ENCODE measurements around the gene CLDN16.
A peak's percentile ranks its signal among the peaks of the same experiment; 100 is the strongest.

The CLDN16 gene

GRCh38 chr3:190432216-190432615, 44.3 kb downstream of the CLDN16 start:
- no peak for DNase-seq (ENCODE audit: low read depth, low spot score)
- peak overlapping the region; percentile 43 for H3K27ac ChIP-seq

GRCh38 chr3:190433626-190434025, 45.7 kb downstream of the CLDN16 start:
- no peak for DNase-seq (ENCODE audit: low read depth, low spot score)
- H3K27ac ChIP-seq: no peak overlapping the region

- no peak for DNase-seq (ENCODE audit: low read depth, low spot score)
- no peak overlapping the region for H3K27ac ChIP-seq
Observed at GRCh38 chr3:190435618-190436017, 47.7 kb downstream of the CLDN16 start.

- H3K27ac ChIP-seq: no peak overlapping the region
- DNase-seq (ENCODE audit: low read depth, low spot score): no peak
Observed at GRCh38 chr3:190436331-190436730, 48.4 kb downstream of the CLDN16 start.

- DNase-seq (ENCODE audit: low read depth, low spot score): no peak
- H3K27ac ChIP-seq: no peak overlapping the region
Observed at GRCh38 chr3:190442240-190442639, 54.3 kb downstream of the CLDN16 start.

- no peak overlapping the region for H3K27ac ChIP-seq
- DNase-seq (ENCODE audit: low read depth, low spot score): no peak
Observed at GRCh38 chr3:190443257-190443656, 55.3 kb downstream of the CLDN16 start.

- DNase-seq (ENCODE audit: low read depth, low spot score): no peak
- H3K27ac ChIP-seq: no peak overlapping the region
Observed at GRCh38 chr3:190444006-190444405, 56.0 kb downstream of the CLDN16 start.

GRCh38 chr3:190444576-190445145, 56.7 kb downstream of the CLDN16 start:
- no peak for DNase-seq (ENCODE audit: low read depth, low spot score)
- no peak overlapping the region for H3K27ac ChIP-seq

- no peak for DNase-seq (ENCODE audit: low read depth, low spot score)
- no peak overlapping the region for H3K27ac ChIP-seq
Observed at GRCh38 chr3:190446573-190447279, 58.8 kb downstream of the CLDN16 start.

- no peak for DNase-seq (ENCODE audit: low read depth, low spot score)
- no peak overlapping the region for H3K27ac ChIP-seq
Observed at GRCh38 chr3:190448256-190448655, 60.3 kb downstream of the CLDN16 start.

GRCh38 chr3:190449801-190450200, 61.8 kb downstream of the CLDN16 start, which contains the start of gene TMEM207:
TMEM207 (minus strand) TSS chr3:190449901; CDS start chr3:190449809, 92 bp downstream.
- DNase-seq (ENCODE audit: low read depth, low spot score): no peak
- no peak within 1 kb of the TSS for H3K27ac ChIP-seq

- no peak for DNase-seq (ENCODE audit: low read depth, low spot score)
- no peak overlapping the region for H3K27ac ChIP-seq
Observed at GRCh38 chr3:190455828-190456227, 67.9 kb downstream of the CLDN16 start.

- no peak overlapping the region for H3K27ac ChIP-seq
- peak; percentile 14 for DNase-seq (ENCODE audit: low read depth, low spot score)
Observed at GRCh38 chr3:190456770-190457169, 68.8 kb downstream of the CLDN16 start.

- no peak overlapping the region for H3K27ac ChIP-seq
- no peak for DNase-seq (ENCODE audit: low read depth, low spot score)
Observed at GRCh38 chr3:190458040-190458439, 70.1 kb downstream of the CLDN16 start.

Data from epithelial cell of prostate (primary cell).